HG02981 (cell line): ENCODE measurements around the gene GMPPB.

ENCODE experiments used
- ATAC-seq: cut with Tn5 transposase; IDR thresholded peaks from one replicate; pipeline ENCODE4 v1.9.1; 2021; ENCODE audit warnings: mild to moderate bottlenecking, moderate library complexity; ENCODE audit not compliant: unreplicated experiment

GMPPB gene

GRCh38 chr3:49729966-49730609 lies 6.3 kb upstream of the GMPPB start:
- ATAC-seq: no peak

GRCh38 chr3:49727924-49728361 lies 4.2 kb upstream of the GMPPB start:
- no peak for ATAC-seq

- no peak for ATAC-seq
These were observed 3.6 kb upstream of the GMPPB start for GRCh38 chr3:49727154-49727923.

GRCh38 chr3:49725906-49726681 lies 2.3 kb upstream of the GMPPB start:
- ATAC-seq: no peak

GRCh38 chr3:49724586-49724985 lies 835 bp upstream of the GMPPB start:
- ATAC-seq: no peak

- ATAC-seq: no peak
These were observed 489 bp downstream of the GMPPB start for GRCh38 chr3:49723296-49723627.

- no peak for ATAC-seq
These were observed 855 bp downstream of the GMPPB start for GRCh38 chr3:49722896-49723295.

GRCh38 chr3:49721896-49722781 lies 1.6 kb downstream of the GMPPB start:
- ATAC-seq: no peak

- ATAC-seq: no peak
These were observed 2.2 kb downstream of the GMPPB start for GRCh38 chr3:49721596-49721895.

GRCh38 chr3:49720855-49721595 lies 2.7 kb downstream of the GMPPB start:
- no peak for ATAC-seq

- peak; percentile 62 for ATAC-seq
These were observed 4.4 kb downstream of the GMPPB start, which contains the start of gene AMIGO3 for GRCh38 chr3:49719214-49719884. AMIGO3 (minus strand) TSS chr3:49719684; CDS start chr3:49719465, 219 bp downstream.

GRCh38 chr3:49718858-49719213 lies 4.9 kb downstream of the GMPPB start:
- no peak for ATAC-seq

- ATAC-seq: no peak
These were observed 5.5 kb downstream of the GMPPB start for GRCh38 chr3:49717959-49718857.

- ATAC-seq: no peak
These were observed 6.4 kb downstream of the GMPPB start for GRCh38 chr3:49717211-49717958.

- no peak for ATAC-seq
These were observed 7.0 kb downstream of the GMPPB start for GRCh38 chr3:49716691-49717210.

GRCh38 chr3:49716169-49716568 lies 7.6 kb downstream of the GMPPB start:
- ATAC-seq: no peak

- no peak for ATAC-seq
These were observed 8.1 kb downstream of the GMPPB start for GRCh38 chr3:49715611-49716121.
